HG02798 (cell line): ENCODE results near the gene NRK.
"Not testable (repeated sequence)": the region's sequence is repeated elsewhere in the genome, so short reads cannot be mapped to it uniquely, and the experiment has no call there.

Experiments used
- ATAC-seq: cut with Tn5 transposase; IDR thresholded peaks from one replicate; pipeline ENCODE4 v1.9.1; 2021; ENCODE audit warnings: mild to moderate bottlenecking; ENCODE audit not compliant: unreplicated experiment, poor library complexity

NRK gene, protein sequence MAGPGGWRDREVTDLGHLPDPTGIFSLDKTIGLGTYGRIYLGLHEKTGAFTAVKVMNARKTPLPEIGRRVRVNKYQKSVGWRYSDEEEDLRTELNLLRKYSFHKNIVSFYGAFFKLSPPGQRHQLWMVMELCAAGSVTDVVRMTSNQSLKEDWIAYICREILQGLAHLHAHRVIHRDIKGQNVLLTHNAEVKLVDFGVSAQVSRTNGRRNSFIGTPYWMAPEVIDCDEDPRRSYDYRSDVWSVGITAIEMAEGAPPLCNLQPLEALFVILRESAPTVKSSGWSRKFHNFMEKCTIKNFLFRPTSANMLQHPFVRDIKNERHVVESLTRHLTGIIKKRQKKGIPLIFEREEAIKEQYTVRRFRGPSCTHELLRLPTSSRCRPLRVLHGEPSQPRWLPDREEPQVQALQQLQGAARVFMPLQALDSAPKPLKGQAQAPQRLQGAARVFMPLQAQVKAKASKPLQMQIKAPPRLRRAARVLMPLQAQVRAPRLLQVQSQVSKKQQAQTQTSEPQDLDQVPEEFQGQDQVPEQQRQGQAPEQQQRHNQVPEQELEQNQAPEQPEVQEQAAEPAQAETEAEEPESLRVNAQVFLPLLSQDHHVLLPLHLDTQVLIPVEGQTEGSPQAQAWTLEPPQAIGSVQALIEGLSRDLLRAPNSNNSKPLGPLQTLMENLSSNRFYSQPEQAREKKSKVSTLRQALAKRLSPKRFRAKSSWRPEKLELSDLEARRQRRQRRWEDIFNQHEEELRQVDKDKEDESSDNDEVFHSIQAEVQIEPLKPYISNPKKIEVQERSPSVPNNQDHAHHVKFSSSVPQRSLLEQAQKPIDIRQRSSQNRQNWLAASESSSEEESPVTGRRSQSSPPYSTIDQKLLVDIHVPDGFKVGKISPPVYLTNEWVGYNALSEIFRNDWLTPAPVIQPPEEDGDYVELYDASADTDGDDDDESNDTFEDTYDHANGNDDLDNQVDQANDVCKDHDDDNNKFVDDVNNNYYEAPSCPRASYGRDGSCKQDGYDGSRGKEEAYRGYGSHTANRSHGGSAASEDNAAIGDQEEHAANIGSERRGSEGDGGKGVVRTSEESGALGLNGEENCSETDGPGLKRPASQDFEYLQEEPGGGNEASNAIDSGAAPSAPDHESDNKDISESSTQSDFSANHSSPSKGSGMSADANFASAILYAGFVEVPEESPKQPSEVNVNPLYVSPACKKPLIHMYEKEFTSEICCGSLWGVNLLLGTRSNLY (N-terminal part only)

DNA sequence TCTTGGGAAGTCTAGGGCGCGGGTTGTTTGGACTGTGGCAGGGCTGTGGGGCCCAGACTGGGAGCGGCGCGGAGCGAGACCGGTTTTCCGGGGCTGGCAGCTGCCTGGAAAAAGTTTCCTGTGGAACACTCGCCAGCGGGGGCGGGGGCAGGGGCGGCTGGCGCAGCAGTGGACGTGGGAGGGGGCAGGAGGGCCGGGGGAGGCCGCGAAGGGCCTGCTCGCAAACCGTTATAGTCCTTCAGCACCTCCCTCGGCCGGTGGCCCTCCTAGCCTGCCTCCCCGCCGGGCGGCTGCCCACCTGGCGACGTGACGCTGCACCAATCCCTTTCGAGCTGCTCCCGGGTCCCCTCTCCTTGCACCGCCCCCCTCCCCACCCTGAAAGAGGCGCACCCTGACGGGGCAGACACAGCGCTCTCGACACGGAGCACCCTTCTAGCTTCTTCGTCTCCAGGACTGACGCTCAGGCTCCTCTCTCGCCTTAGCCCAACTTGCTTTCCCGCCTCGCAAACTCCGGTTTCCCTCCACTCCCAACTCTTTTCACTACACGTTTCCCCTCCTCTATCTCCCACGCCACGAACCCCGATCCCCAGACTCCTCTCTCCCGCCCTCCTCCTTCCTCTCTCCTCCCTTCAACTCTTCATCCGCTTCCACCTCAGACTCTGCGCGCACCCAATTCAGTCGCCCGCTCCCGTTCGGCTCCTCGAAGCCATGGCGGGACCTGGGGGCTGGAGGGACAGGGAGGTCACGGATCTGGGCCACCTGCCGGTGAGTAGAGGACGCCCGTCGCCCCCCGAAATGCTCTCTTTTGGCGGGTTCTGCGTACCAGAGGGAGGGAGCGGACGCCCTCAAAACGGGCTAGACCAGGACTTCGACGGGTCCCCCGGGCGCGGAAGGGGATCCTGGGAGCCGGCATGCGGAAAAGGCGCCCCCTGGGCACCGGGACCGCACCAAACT is at the start of gene NRK:
NRK (plus strand) TSS at position 402 of the 954 bp plus-strand sequence; CDS start at position 709, 307 bp downstream.
- no peak for ATAC-seq

DNA sequence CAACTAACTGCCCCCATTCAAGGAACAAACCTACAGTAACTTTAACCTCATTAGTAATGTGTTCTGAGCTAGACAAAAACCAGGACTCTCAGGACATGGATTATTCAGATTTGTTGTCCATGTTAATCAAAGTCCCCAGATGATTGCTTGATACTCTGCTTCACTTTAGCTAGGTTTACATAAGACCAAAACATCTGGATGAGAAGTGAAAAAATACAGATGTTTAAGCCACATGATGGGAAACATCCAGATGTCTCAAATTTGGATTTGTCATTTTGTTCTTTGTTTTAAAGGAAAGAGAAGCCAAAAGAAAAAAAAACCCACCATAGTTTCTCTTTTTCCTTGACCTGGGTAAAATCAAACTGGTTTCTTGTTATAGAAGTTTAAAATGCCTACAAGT is 48.5 kb upstream of the NRK start:
- no peak for ATAC-seq

DNA sequence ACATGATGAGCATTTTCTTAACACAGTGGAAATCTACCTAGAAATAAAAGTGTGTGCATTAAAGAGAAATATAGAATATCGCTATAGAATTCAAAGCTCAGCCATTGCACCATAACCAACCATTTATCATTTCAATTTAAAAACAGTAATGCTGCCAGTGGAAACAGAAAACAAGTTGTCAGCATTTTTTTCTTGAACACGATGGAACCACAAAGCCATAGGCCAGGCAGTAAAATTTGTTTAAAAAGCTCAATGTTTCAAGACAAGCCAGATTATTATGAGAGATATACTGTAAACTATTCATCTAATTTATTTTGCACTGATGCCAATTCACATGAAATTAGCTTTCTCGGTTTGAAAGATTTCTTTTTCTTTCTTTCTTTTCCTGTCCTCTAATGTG is 46.7 kb upstream of the NRK start:
- no peak for ATAC-seq

DNA sequence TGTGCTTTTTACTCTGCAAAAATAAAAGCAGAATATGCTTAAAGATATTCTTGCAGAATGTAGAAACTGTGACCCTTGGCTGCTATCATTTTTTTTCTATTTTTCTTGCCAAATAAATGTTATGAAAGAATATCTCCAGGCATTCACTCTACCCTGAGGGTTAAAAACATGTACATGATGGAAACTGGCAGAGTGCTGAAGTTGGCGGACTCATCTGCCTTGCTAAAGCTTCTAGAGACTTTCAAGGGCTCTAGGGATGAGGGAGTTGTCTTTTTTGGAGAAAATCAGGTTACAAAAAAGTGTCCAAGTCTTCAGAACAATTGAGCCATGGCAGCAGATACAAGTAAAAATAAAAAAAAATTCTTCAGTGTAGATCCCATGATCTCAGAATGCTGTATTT is 40.5 kb upstream of the NRK start:
- no peak for ATAC-seq

DNA sequence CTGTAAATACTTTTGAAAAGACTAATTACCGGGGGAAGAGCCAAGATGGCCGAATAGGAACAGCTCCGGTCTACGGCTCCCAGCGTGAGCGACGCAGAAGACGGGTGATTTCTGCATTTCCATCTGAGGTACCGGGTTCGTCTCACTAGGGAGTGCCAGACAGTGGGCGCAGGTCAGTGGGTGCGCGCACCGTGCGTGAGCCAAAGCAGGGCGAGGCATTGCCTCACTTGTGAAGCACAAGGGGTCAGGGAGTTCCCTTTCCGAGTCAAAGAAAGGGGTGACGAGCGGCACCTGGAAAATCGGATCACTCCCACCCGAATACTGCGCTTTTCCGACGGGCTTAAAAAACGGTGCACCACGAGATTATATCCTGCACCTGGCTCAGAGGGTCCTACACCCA is 25.5 kb upstream of the NRK start:
- ATAC-seq, result not testable (repeated sequence)

DNA sequence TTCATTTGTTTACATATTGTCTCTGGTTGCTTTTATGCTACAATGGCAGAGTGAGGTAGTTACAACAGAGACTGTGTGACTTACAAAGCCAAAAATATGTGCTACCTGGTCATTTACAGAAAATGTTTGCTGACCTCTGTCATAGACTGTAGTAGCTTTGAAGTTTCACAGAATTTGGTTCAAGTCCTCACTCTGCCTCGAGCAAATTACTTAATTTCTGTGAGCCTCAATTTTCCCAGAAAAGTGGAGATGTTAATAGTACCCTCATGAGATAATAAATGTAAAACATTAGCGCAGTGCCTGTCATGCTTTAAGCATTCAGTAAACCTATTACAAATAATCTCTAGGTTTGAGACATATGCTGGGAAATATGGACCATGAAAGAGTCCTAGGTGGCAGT is 18.4 kb upstream of the NRK start:
- ATAC-seq, result no peak

DNA sequence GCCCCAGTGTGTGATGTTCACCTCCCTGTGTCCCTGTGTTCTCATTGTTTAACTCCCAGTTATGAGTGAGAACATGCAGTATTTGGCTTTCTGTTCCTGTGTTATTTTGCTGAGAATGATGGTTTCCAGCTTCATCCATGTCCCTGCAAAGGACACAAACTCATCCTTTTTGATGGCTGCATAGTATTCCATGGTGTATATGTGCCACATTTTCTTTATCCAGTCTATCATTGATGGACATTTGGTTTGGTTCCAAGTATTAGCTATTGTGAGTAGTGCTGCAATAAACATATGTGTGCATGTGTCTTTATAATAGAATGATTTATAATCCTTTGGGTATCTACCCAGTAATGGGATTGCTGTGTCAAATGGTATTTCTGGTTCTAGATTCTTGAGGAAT is 16.7 kb upstream of the NRK start:
- ATAC-seq, result not testable (repeated sequence)

DNA sequence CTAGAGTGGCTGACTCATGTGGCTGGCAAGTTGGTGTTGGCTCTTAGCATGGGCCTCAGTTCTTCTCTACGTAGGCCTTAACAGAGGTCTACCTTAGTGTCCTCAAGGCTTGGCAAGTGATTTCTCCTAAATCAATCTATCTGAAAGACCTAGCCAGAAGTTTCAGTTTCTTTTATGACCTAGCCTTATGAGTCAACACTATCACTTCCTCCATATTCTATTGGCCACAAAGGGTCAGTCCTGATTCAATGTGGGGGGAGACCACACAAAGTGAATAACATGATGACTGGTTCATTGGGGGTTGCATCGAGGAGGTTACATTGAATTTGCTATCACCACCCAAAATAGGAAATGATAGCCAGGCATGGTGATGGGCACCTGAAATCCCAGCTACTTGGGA is 5.8 kb upstream of the NRK start:
- no peak for ATAC-seq

DNA sequence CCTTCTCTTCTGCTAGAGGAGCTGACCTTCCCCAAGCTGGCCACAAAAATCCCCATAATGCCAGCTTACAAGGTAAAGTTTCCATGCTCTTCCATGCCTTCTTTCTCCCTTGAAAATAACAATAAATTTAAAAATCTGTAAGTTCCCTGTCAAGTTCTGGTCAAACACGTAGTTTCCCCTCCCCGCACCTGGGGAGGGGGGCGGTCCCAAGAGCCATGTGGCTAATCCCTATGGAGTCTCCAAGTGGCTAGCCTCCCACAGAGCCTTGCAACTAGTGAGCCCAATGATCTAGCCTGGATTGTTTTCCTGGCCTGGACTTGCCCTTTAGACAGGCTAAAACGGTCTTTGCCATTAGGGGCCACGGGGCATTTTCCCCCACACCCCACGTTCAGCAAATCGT is 2.1 kb upstream of the NRK start:
- no peak for ATAC-seq

DNA sequence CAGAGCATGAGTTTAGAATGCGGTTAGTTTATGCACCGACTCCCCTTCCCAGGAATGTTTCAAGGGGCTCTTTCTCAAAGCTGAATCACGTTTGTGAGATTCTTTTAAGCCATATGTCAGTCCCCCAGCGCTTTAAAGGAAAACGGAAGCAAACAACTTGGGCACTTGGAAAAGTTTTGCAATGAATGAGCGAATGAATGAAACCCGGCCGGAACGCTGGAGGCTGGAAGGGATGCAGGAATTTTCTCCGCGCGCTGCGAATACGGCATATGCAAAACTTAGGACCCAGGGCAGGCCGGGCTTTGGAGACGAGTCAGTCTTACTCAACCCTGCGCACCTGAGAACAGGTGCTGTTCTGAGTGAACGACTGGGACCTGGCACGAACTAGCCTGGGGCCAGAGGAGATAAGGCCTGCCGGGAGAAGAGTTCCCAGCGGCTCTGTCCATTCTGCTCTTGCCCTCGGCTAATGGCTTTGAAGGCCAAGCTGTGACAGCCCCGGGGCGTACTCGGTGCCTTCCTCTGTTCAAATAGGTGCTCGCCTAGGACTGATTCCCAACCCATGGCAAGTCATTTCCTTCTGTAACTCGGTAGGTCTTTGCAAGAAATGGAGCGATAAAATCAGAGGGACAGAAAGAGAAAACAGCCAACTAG is 743 bp upstream of the NRK start:
- no peak for ATAC-seq

DNA sequence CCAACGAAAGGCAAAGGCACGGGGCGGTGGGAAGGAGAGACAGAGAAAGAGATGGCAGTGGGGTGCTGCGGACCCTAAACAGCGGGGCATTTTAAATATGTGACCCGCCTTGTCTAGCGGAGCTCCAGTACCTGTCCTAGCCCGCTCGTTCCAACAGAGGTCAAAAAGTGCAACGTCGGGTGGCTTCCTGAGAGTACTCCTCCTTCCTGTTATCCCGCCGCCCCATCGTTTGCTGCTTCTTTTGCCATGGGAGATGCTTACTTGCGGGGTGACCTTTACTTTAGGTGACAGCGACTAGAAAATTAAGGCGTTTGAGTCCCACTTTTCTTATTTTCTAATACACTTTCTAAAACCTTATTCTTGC is 735 bp downstream of the NRK start:
- no peak for ATAC-seq

DNA sequence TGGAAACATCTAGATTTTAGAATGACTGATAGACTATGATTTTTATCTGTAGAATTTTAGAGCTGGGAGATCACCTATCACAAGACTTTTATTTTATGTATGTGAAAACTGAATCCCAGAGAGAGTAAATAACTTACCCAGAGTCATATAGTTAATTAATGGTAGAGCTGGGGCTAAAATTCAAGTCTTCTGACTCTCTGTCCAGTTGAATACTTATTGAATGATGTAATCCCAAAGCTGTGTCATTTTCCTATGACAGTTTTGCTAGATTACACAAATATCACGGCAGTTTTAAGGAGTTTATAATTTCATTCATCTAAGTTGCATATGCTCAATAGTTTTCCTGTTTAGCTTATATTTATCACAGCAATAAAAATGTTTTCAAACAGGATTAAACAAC is 6.7 kb downstream of the NRK start:
- ATAC-seq, result no peak

DNA sequence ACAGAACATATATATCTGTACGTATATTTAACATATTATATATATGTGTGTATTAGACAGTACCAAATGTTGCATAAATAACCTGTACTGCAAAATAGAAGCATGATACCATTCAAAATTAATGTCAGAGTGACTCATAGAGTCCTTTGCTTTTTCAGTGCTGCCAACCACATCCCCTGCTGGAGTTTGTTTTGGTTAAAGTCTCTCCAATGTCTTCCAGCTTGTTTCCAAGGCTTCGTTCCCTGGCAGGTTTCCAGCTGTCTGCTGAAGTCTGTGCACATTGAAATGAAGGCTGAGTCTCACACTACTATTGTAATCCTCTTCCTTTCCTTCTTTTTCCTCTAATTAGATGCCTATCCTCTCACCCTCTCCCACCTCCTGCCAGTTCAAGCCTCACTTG is 14.9 kb downstream of the NRK start:
- ATAC-seq, result no peak

DNA sequence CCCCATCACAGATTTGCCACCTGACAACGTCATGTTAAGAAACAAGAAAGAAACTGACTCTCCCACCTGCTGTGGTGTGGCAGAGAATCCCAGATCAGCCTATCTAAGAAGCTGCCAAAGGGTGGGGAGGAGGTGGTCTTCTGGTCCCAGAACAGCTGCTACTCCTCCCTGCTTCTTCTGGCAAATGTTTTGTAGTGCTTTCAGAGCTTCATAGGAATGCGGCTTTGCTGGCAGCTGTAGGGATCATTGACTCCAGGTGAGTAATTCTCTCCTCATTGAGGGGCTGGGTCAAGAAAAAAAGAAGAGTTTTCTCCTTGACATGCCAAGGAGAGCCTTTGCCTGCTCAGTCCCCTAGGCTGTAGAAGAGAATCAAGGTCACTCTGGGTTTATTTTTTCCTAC is 23.3 kb downstream of the NRK start:
- ATAC-seq, result no peak

DNA sequence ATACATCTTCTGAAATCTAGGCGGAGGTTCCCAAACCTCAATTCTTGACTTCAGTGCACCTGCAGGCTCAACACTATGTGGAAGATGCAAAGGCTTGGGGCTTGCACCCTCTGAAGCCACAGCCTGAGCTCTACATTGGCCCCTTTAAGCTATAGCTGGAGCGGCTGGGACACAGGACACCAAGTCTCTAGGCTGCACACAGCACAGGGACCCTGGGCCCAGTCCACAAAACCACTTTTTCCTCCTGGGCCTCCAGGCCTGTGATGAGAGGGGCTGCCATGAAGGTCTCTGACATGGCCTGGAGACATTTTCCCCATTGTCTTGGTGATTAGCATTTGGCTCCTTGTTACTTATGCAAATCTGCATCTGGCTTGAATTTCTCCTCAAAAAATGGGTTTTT is 27.8 kb downstream of the NRK start:
- ATAC-seq, result not testable (repeated sequence)

DNA sequence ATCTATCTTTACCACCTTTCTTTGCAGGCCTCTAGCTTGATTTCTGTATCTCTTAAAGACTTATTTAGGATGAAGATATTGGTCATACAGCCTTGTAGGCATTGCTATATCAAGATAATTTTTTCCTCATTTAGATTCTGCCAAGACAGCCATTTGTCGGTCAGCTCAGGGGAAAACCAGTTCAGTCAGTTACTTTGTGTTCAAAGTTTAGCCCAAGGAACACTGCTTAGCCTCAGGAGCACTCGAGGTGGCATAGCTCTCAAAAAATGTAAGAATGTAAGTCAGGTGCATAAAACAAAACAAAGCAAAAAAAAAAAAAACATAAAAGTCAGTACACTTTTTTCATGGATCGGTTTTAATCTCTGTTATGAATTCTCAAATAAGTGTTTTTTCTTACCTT is 43.4 kb downstream of the NRK start:
- no peak for ATAC-seq

DNA sequence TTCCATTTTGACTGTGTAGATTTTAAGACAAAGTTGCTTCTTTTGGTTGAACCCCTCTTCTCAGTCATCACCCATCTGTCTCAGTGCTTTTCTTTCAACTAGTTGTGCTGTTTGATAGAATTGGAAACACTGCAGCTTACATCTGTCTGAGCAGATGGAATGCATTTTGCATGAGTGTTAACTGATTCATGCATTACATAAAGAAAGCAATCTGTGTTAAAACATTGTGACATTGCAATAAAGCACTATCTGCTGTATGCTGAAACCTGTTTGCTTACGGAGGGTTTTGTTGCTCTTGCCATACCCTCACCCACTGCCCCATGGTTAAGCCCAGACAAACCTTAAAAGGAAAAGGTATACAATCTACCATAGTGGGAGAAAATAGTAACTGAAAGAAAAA is 47.4 kb downstream of the NRK start:
- ATAC-seq, result no peak

DNA sequence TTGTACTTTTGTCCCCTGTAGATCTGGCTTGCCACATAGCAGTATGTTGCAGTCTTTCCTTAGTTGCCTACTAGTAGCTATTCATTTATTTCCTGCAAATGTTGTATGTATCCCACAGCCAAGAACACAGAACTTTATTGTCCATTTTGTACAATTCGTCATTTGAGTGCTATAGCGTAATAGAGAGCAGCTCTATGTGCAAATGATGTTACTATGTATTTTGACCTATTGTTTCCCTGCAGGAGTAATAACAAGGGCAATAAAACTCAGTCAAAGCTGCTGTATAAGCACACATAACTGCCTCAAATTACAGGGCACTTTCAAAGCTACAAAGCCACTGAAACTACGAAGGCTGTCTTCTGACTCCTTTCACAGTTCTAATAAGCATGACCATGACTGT is 48.1 kb downstream of the NRK start:
- ATAC-seq, result no peak

DNA sequence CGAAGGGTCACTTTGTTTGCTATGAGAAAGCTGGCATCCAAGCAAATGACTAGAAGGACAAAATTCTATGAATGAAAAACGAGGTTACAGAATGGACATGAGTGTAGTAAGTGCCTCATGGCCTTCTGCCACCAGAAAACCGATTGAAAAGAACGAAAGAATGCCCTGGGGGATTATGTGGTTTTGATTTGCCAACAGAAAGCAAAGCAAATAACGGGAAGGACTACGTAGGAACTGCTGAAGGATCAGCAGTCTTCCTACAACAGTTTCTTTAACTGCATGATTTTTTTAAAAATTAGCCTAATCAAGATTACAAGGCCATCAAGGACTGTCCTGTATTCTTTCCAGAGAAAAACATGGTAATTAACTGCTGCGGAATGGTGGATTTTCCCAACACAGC is 50.6 kb downstream of the NRK start:
- no peak for ATAC-seq
